LHCN-M2 (cell line): ENCODE measurements around the gene UBE2F. TPM values are rescaled to one million over a fixed set of nuclear protein-coding genes. Genes with fewer than 3 reads are reported as not detected.
A peak's percentile ranks its signal among the peaks of the same experiment; 100 is the strongest.

Experiments used
- DNase-seq: peaks from one replicate; pipeline ENCODE4 v3.0.0-alpha.2; 2012; ENCODE audit warnings: low read depth
- polyA plus RNA-seq: library from polyadenylated mRNA; unstranded; fragments of >200 nt; gene quantifications from one replicate; pipeline ENCODE4 v1.2.1, GENCODE V29; 2012; ENCODE audit warnings: missing spikeins
- total RNA-seq: library from RNA; depleted of rRNA; stranded (reverse); fragments of >200 nt; gene quantifications from 2 replicates; pipeline ENCODE4 v1.2.3, GENCODE V29; 2014; rRNA removed

Gene UBE2F
- total RNA-seq: 56.8 and 62.2 TPM in 2 replicates
- polyA plus RNA-seq: 69.2 TPM

DNA sequence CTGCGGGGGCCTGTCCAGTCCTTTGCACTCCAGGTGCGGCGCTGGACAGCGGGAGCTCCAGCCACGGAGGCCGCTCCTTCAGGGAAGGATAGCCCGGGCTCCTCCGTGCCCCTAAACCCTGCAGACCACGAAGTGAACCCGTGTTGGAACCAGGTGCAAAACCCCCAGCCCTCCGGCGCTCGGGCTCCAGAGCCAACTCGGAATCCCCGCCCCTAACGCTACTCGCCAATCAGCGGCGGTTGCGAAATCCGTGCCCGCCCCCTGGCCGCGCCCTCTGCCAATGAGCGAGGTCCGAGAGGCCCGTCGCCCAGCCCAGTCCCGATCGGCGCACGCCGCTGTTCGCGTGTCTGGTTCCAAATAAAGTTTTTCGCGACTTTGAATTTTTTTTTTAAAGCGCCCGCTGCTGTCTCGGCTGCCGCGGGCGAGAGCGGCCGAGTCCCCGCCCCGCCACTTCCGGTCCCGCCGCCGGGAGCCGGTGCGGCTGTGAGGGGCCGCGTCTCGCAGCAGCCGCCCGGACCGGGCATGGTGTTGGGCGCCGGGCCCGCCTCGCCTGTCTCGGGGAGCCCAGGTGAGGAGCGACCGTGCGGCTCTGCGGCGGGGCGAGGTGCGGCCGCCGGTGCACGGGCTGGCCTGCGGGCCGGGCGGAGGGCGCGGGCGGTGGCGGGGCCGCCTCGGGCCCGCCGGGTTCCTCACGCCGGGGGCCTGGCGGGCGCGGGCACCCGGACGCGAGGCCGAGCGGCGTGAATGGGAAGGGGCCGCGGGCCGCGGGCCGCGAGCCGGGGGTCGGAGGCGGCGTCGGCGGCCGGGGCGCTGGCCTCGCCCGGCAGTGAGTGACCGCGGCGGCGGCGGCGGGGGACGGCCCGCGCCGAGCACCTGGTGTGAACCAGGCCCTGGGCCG, at the start of gene UBE2F:
TSS of gene UBE2F (plus strand) at position 450 of the 898 bp plus-strand sequence. CDS start 6,094 bp downstream, outside the sequence.
- peak; percentile 94 for DNase-seq

DNA sequence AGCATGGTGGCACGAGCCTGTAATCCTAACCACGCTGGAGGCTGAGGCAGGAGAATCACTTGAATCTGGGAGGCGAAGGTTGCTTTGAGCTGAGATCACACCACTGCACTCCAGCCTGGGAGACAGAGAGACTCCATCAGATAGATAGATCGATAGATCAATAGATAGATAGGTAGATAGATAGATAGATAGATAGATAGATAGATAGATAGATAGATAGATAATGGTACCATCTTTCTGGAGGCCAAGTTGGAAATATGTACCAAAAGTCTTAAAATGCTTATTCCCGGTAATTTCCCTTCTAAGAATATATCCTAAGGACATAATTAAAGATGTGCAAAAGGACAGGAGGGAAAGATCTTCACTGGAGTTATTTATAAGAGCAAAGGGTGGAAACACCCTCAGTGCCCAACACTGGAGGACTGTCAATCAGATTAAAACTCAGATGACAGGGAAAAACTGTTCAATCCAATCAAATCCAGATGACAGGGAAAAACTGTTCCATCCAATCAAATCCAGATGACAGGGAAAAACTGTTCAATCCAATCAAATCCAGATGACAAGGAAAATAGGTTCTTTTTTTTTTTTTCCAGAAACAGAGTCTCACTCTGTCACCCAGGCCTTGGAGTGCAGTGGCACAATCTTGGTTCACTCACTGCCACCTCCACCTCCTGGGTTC, 49.0 kb upstream of the UBE2F start:
- no peak for DNase-seq

DNA sequence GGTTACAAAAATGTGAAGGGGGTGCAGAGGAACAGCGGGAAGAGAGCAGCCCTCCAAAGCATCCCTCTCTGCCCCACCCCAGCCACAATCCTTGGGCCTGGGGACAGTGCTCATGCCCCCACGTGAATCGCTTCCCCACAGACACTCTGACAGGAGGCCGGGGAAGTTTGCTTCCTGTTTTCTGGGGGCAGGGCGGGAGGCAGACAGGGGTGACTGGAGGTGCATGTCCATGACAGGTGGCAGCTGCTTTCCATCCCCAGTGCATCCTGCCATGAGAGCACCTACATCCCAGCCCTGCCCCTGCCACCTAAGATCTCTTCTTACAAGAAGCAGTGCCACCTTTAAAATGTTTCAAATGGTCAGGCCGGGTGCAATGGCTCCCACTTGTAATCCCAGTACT, 47.2 kb upstream of the UBE2F start:
- DNase-seq: no peak

DNA sequence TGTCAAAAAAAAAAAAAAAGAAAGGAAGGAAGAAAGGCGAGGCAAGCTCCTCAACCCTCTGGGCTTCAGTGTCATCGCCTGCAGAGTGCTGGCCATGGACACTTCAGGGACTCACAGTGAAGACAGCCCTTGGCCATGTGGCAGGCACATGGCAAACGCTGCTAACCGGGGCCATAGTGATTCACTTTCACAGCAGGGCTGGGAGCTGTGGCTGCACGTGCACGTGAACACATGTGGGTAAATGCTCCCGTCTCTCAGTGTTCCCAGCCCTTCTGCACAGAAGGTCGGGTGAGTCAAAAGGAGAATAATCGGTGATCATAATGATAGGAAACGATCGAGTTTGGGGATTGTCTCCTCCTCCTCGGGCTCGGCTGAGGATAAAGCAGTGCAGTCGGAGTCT, 46.1 kb upstream of the UBE2F start:
- peak; percentile 17 for DNase-seq

GRCh38 chr2:237921967-237922492, 44.8 kb upstream of the UBE2F start:
- no peak for DNase-seq

- peak; percentile 34 for DNase-seq
Measured at GRCh38 chr2:237922641-237923361, 44.0 kb upstream of the UBE2F start.

GRCh38 chr2:237923481-237924163, 43.2 kb upstream of the UBE2F start:
- DNase-seq: peak; percentile 18

DNA sequence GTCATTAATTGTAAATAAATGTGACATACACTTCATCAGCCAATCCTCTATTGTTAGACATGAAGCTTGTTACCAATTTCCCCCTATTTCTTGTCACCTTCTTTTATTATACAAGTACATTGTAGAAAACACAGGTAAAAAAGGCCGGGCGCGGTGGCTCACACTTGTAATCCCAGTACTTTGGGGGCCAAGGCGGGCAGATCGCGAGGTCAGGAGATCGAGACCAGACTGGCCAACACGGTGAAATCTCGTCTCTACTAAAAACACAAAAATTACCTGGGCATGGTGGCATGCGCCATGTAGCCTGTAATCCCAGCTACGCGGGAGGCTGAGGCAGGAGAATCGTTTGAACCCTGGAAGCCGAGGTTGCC, 42.7 kb upstream of the UBE2F start:
- no peak for DNase-seq

DNA sequence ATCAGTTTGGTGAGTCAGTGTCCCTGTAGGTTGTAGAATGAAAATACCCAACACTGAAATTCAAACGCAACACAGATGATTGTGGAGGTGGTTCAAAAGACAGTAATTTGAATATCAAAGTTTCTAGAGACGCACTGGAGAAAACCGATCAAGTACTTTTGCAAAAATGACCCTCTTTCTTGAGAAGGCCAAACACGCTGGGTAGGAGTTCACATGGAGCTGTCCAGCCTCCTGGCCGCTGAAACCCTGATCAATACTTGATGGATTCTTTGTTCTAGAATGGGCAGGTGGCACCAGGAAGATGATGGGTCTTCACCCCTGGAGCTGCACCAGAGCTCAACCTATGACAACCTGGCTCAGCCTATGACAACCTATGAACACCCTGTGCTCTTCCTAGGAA, 39.7 kb upstream of the UBE2F start:
- no peak for DNase-seq

- DNase-seq: peak; percentile 32
Measured at GRCh38 chr2:237927986-237928385, 38.8 kb upstream of the UBE2F start.

DNA sequence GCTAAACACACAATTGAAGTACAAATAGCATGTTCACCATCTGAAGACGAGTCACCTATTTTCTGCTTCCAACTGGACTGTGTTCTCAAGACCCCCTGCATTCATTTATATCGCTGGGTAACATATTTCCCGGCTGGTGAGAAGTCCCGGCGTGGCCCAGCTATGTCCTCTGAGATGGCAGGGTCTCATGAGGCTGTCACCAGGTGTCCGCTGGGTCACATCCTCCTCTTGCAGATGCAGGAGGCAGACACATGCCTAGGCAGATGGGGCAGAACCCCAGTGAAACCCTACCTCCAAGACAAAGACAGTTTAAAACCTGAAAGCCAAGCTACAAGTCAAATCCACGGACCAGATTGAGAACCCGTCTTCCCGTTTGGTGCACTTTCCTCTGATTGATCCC, 36.8 kb upstream of the UBE2F start:
- DNase-seq: no peak

GRCh38 chr2:237931205-237931721, 35.6 kb upstream of the UBE2F start:
- DNase-seq: no peak

- peak; percentile 88 for DNase-seq
Measured at GRCh38 chr2:237932731-237933131, 34.1 kb upstream of the UBE2F start.

DNA sequence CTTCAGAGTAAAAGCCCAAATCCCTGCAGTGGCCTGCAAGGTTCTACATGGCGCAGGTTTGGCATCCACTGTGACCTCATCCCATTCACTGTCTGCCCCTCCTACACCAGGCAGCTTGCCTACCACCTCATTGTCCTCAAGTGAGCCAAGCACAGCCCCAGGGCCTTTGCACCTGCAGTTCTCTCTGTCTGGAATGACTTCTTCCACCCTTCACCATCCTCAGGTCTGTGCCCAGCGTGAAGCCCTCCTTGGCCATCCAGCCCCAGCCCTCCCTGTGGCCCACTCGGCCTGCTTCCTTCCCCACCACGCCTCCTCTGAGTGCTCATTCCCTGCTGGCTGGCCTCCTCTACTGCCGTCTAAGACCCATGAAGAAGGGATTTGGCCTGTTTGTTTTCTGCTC, 32.6 kb upstream of the UBE2F start:
- no peak for DNase-seq

GRCh38 chr2:237935740-237936452, 30.9 kb upstream of the UBE2F start:
- no peak for DNase-seq

DNA sequence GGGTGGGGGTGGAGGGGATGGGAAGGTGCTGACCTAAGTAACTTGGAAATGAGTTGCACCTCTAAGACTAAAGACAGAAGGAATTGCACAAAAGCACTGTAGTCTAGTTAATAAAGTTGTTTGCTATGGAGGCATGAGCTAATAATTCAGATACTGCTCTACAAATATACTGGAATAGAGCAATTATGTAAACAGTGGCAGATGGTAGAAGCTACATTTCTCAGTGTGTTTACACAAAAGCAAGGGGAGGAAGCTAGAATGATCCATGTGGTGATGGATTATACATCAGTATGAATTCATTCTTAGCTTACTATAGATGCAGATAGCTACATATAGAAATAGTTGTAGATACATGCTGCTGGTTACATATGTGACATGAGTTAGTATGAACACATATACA, 27.6 kb upstream of the UBE2F start:
- no peak for DNase-seq

DNA sequence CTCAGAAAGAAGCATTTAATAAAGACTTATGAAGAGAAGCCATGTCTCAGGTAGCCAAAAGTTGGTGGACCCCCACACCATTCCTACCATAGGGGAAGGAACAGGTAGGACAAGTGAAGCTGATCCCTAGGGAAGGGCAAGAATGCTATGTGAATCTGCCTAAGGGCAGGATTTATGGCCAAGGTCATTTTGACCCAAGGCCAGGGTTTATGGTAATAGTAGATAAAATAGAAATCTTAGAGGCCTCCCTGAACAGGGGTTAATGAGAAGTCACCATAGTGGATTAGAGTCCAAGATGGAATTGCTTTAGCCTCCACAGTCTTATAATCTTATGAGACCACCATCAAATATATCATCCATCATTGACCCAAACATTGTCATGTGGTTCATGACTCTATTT, 26.0 kb upstream of the UBE2F start:
- no peak for DNase-seq

DNA sequence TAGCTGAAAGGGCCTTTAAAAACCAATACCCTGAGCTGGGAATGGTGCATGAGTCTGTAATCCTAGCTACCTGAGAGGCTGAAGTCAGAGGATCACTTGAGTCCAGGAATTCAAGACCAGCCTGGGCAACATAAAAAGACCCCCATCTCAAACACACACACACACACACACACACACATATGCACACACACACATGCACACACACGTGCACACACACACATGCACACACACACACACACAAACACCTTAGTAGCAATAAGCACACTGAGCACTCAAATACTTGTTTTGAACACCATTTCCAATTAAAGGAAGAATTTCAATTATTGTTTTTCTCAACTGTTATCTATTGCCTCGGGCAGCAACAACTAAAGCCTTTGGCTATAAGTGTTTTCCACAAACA, 25.6 kb upstream of the UBE2F start:
- no peak for DNase-seq

DNA sequence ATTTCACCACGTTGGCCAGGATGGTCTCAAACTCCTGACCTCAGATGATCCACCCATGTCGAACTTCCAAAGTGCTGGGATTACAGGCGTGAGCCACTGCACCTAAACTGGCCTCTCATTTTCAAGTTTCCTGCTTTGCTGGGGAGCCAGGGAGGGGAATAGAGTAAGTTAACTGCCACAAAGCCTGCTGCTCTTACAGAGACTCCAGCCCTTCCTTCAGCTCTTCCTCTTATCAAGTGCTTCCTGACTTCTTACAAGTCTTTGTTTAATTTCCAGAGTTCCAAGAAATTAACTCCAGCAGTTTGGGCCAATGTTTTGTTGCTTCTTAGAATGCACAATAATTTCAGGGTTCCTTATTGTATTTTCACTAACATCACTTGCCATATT, 24.3 kb upstream of the UBE2F start:
- DNase-seq: no peak

- DNase-seq: no peak
Measured at GRCh38 chr2:237943395-237944094, 23.3 kb upstream of the UBE2F start.
